Activated CD8-positive, alpha-beta memory T cell treated with anti-CD3 and anti-CD28 coated beads, Interleukin-2, amount 10 ng/mL, durations not matched to agents 7 days and 5 days (primary cell): ENCODE data around the gene SETDB1. TPM values are rescaled to one million over a fixed set of nuclear protein-coding genes. Genes with fewer than 3 reads are reported as not detected.

Source experiments
- ATAC-seq: fragments of 150-1000 bp; cut with Tn5 transposase; one replicate; pipeline ENCODE4 v1.10.0; 2021; ENCODE audit warnings: moderate library complexity
- CTCF ChIA-PET: fragments of 350-600 bp; sonication (Branson Sonifier 250); formaldehyde crosslinking; loops from one replicate; lab custom pipeline; 2021; ENCODE audit warnings: antibody characterized with exemption; lab: Charles Lee
- DNase-seq: peaks from one replicate; pipeline ENCODE4 v3.0.0-alpha.2; 2020
- H3K27ac Mint-ChIP-seq: one replicate; pipeline ENCODE4 v1.8.0; 2021; ENCODE audit warnings: mild to moderate bottlenecking, mixed read lengths
- H3K27me3 Mint-ChIP-seq: one replicate; pipeline ENCODE4 v1.8.0; 2021; ENCODE audit warnings: mixed read lengths
- H3K36me3 Mint-ChIP-seq: one replicate; pipeline ENCODE4 v1.8.0; 2021; ENCODE audit warnings: mild to moderate bottlenecking, mixed read lengths
- H3K4me1 Mint-ChIP-seq: one replicate; pipeline ENCODE4 v1.8.0; 2021; ENCODE audit warnings: mixed read lengths
- H3K4me3 Mint-ChIP-seq: one replicate; pipeline ENCODE4 v1.8.0; 2021; ENCODE audit warnings: mild to moderate bottlenecking, moderate library complexity, mixed read lengths
- H3K9me3 Mint-ChIP-seq: one replicate; pipeline ENCODE4 v1.8.0; 2022; ENCODE audit warnings: low read depth, mixed read lengths
- total RNA-seq, 2 experiments: library from RNA; stranded (reverse); gene quantifications; one replicate each; pipeline ENCODE4 v1.2.3, GENCODE V29; 2021

The SETDB1 gene
- total RNA-seq, 2 experiments from 2014 or later: 61.5 to 67.6 TPM

GRCh38 chr1:150955280-150955679 lies 29.1 kb downstream of the SETDB1 start:
- H3K27ac Mint-ChIP-seq: peak overlapping the region; percentile 13
- H3K36me3 Mint-ChIP-seq: peaks cover 49% of the 10 kb centered on the region
- H3K9me3 Mint-ChIP-seq: no peaks in the 10 kb centered on the region
- CTCF ChIA-PET: interaction anchor here (0.6 kb wide), 1 partner anchor 303 kb away, joined by 3 read pairs; no protein-coding TSS in a partner anchor
- no peak overlapping the region for H3K4me3 Mint-ChIP-seq
- H3K4me1 Mint-ChIP-seq: peaks cover 6% of the 10 kb centered on the region
- ATAC-seq: no peak
- no peak for DNase-seq
- H3K27me3 Mint-ChIP-seq: no peaks in the 10 kb centered on the region

- Mint-ChIP-seq H3K27me3 (no peaks in the 10 kb centered on the region), H3K4me1 (peaks cover 6% of the 10 kb centered on the region), H3K9me3 (no peaks in the 10 kb centered on the region), H3K27ac (no peak overlapping the region), H3K36me3 (peaks cover 50% of the 10 kb centered on the region), H3K4me3 (no peak overlapping the region)
- DNase-seq: no peak
- no peak for ATAC-seq
- CTCF ChIA-PET: interaction anchor here (1.4 to 1.6 kb wide), 2 partner anchors 13 to 20 kb away, joined by 4 to 7 read pairs; no protein-coding TSS in a partner anchor
Measured at GRCh38 chr1:150957666-150958065, 31.5 kb downstream of the SETDB1 start.

- CTCF ChIA-PET: interaction anchor here (0.7 kb wide), 1 partner anchor 425 kb away, joined by 3 read pairs; no protein-coding TSS in a partner anchor
- ATAC-seq (no peak), DNase-seq (no peak)
- Mint-ChIP-seq H3K36me3 (peaks cover 55% of the 10 kb centered on the region), H3K27me3 (no peaks in the 10 kb centered on the region), H3K27ac (no peak overlapping the region), H3K4me3 (no peak overlapping the region), H3K4me1 (peaks cover 6% of the 10 kb centered on the region), H3K9me3 (no peaks in the 10 kb centered on the region)
Measured at GRCh38 chr1:150960646-150961045, 34.5 kb downstream of the SETDB1 start.

- CTCF ChIA-PET: interaction anchor here (1.4 kb wide), 1 partner anchor 34 kb away, joined by 3 read pairs; no protein-coding TSS in a partner anchor
- H3K4me1 Mint-ChIP-seq: peaks cover 4% of the 10 kb centered on the region
- H3K27ac Mint-ChIP-seq: no peak overlapping the region
- no peak for DNase-seq
- H3K36me3 Mint-ChIP-seq: peaks cover 65% of the 10 kb centered on the region
- ATAC-seq: no peak
- H3K4me3 Mint-ChIP-seq: no peak overlapping the region
- no peaks in the 10 kb centered on the region for H3K9me3 Mint-ChIP-seq
- no peaks in the 10 kb centered on the region for H3K27me3 Mint-ChIP-seq
Measured at GRCh38 chr1:150961756-150962155, 35.6 kb downstream of the SETDB1 start.

GRCh38 chr1:150963321-150964163 lies 37.4 kb downstream of the SETDB1 start:
- H3K4me1 Mint-ChIP-seq: no peaks in the 10 kb centered on the region
- no peak for ATAC-seq
- H3K27ac Mint-ChIP-seq: no peak overlapping the region
- DNase-seq: no peak
- no peak overlapping the region for H3K4me3 Mint-ChIP-seq
- peaks cover 75% of the 10 kb centered on the region for H3K36me3 Mint-ChIP-seq
- no peaks in the 10 kb centered on the region for H3K9me3 Mint-ChIP-seq
- H3K27me3 Mint-ChIP-seq: no peaks in the 10 kb centered on the region
- CTCF ChIA-PET: interaction anchor here (1.3 to 1.4 kb wide), 2 partner anchors 10 to 33 kb away, joined by 3 to 4 read pairs; no protein-coding TSS in a partner anchor

GRCh38 chr1:150964164-150964489 lies 38.0 kb downstream of the SETDB1 start:
- no peak for ATAC-seq
- Mint-ChIP-seq H3K36me3 (peaks cover 77% of the 10 kb centered on the region), H3K9me3 (no peaks in the 10 kb centered on the region), H3K27ac (no peak overlapping the region), H3K4me1 (no peaks in the 10 kb centered on the region), H3K27me3 (no peaks in the 10 kb centered on the region), H3K4me3 (no peak overlapping the region)
- DNase-seq: no peak
- CTCF ChIA-PET: no interaction called here

GRCh38 chr1:150965605-150966004 lies 39.4 kb downstream of the SETDB1 start:
- peaks cover 8% of the 10 kb centered on the region for H3K4me1 Mint-ChIP-seq
- no peak for ATAC-seq

GRCh38 chr1:150966011-150966410 lies 39.8 kb downstream of the SETDB1 start:
- no peak overlapping the region for H3K27ac Mint-ChIP-seq
- H3K36me3 Mint-ChIP-seq: peaks cover 67% of the 10 kb centered on the region
- H3K4me1 Mint-ChIP-seq: peaks cover 12% of the 10 kb centered on the region
- H3K27me3 Mint-ChIP-seq: no peaks in the 10 kb centered on the region
- DNase-seq (no peak), ATAC-seq (no peak)
- H3K9me3 Mint-ChIP-seq: no peaks in the 10 kb centered on the region
- CTCF ChIA-PET: interaction anchor here (0.6 to 1.7 kb wide), 5 partner anchors 8 to 45 kb away, joined by 3 to 6 read pairs (median 3); partner anchors contain the start of gene CERS2
- H3K4me3 Mint-ChIP-seq: no peak overlapping the region

More at GRCh38 chr1:150965605-150966004, 39.4 kb downstream of the SETDB1 start:
- Mint-ChIP-seq H3K36me3 (peaks cover 69% of the 10 kb centered on the region), H3K27me3 (no peaks in the 10 kb centered on the region), H3K9me3 (no peaks in the 10 kb centered on the region), H3K4me3 (no peak overlapping the region), H3K27ac (no peak overlapping the region)
- no peak for DNase-seq
- CTCF ChIA-PET: interaction anchor here (0.6 to 1.7 kb wide), 5 partner anchors 8 to 44 kb away, joined by 3 to 6 read pairs (median 3); partner anchors contain the start of gene CERS2

GRCh38 chr1:150967936-150968335 lies 41.8 kb downstream of the SETDB1 start:
- ATAC-seq (no peak), DNase-seq (no peak)
- H3K27ac Mint-ChIP-seq: no peak overlapping the region
- H3K4me3 Mint-ChIP-seq: no peak overlapping the region
- CTCF ChIA-PET: no interaction called here
- peaks cover 53% of the 10 kb centered on the region for H3K36me3 Mint-ChIP-seq
- peaks cover 31% of the 10 kb centered on the region for H3K4me1 Mint-ChIP-seq
- no peaks in the 10 kb centered on the region for H3K27me3 Mint-ChIP-seq
- H3K9me3 Mint-ChIP-seq: no peaks in the 10 kb centered on the region

- CTCF ChIA-PET: no interaction called here
- H3K27ac Mint-ChIP-seq: no peak overlapping the region
- no peak overlapping the region for H3K4me3 Mint-ChIP-seq
- H3K27me3 Mint-ChIP-seq: no peaks in the 10 kb centered on the region
- DNase-seq (no peak), ATAC-seq (no peak)
- H3K9me3 Mint-ChIP-seq: no peaks in the 10 kb centered on the region
- peaks cover 47% of the 10 kb centered on the region for H3K36me3 Mint-ChIP-seq
- H3K4me1 Mint-ChIP-seq: peaks cover 35% of the 10 kb centered on the region
Measured at GRCh38 chr1:150968491-150968890, 42.3 kb downstream of the SETDB1 start.

GRCh38 chr1:150969626-150970025 lies 43.5 kb downstream of the SETDB1 start:
- no peak overlapping the region for H3K27ac Mint-ChIP-seq

GRCh38 chr1:150970808-150971582 lies 44.8 kb downstream of the SETDB1 start:
- DNase-seq: no peak
- Mint-ChIP-seq H3K27me3 (no peaks in the 10 kb centered on the region), H3K4me3 (no peak overlapping the region), H3K36me3 (peaks cover 28% of the 10 kb centered on the region), H3K4me1 (peaks cover 41% of the 10 kb centered on the region), H3K27ac (no peak overlapping the region), H3K9me3 (no peaks in the 10 kb centered on the region)
- CTCF ChIA-PET: interaction anchor here (1.3 to 3.1 kb wide), 4 partner anchors 9 to 28 kb away, joined by 3 to 18 read pairs (median 9); no protein-coding TSS in a partner anchor
- no peak for ATAC-seq

More at GRCh38 chr1:150969626-150970025, 43.5 kb downstream of the SETDB1 start:
- no peak overlapping the region for H3K4me3 Mint-ChIP-seq
- H3K4me1 Mint-ChIP-seq: peaks cover 36% of the 10 kb centered on the region
- no peak for ATAC-seq
- no peaks in the 10 kb centered on the region for H3K9me3 Mint-ChIP-seq
- no peak for DNase-seq
- no peaks in the 10 kb centered on the region for H3K27me3 Mint-ChIP-seq
- peaks cover 36% of the 10 kb centered on the region for H3K36me3 Mint-ChIP-seq
- CTCF ChIA-PET: interaction anchor here (0.8 to 3.1 kb wide), 7 partner anchors 10 to 409 kb away, joined by 3 to 18 read pairs (median 3); partner anchors contain the start of gene ANXA9
